SH-SY5Y (cell line): ENCODE results near the gene EVX2.
A peak's percentile ranks its signal among the peaks of the same experiment; 100 is the strongest.

ENCODE experiments used
- GATA2 ChIP-seq: IDR thresholded peaks from 2 replicates; pipeline ENCODE4 v1.6.1; 2011; ENCODE audit warnings: mild to moderate bottlenecking, low read depth, low read length
- GATA3 ChIP-seq: IDR thresholded peaks from 2 replicates; pipeline ENCODE4 v1.6.1; 2011; ENCODE audit warnings: low read depth, mild to moderate bottlenecking, low read length, moderate library complexity

EVX2 gene

DNA sequence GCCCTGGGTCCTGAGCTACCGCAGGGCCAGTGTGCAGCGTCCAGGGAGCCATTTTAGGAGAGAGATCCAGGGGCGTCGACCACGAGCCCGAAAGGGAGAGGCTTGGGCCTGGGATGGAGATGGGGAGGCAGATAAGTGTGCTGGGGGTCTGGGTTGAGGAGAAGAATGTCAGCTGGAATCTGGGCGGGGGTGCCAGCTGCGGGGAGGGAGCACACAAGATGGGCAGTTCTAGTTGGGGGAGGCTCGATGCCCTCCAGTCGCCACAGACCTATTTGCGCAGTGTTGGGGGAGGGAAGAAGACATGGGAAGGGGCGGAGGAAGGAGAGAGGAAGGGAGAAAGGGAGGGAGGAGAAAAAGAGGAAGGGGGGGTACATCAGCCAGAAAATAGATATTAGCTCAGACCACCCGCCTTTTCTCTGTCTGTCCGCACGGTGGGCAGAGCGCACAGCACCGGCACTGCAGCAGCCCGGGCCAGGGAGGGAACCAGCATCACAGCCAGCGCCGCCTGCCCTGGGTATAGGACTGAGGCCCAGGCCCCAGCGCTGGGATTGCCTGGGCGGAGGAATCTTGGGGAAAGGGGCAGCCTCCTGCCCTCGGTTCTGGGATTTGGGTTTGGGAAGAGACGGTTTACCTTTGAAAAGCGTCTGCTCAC, 21.4 kb upstream of the EVX2 start:
- peak; percentile 57; the same call in 1 of the 2 replicates for TF ChIP-seq GATA2
- no peak for TF ChIP-seq GATA3

DNA sequence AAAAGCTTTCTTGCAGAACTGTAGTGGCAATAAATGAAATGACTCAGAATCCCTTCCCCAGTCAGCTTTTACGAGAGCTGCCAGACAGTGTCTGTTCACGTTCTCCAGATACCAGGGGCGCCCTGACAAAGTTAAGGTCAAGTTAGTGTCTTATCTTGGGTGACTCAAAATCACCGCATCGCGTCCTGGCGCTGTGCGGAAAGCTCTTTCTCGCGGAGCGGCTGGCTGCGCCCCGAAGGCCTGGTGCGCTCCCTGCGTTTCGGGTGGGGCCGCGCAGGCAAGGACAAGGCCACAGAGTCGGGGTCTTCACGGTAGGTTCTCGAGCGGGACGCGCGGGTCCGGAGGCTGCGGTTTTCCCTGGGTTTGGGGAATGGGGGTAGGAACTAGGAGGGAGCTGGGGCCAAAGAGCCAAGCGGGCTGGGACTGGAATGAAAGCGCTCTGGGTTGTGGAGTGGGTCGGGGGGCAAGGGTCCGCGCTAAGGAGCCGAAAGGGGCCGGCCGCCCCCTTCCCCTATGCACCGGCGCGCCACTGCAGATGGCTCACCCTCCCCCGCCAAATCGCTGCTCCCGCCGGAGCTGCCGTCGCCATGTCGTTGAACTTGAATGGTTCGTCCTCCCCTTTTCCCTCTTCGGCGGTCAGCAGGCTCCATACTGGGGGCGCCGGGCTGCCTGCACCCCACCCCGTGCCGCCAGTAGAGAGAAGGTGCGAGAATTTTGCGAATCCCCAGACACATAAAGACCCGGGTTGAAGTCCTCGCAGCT, 20.7 kb upstream of the EVX2 start:
- no peak for TF ChIP-seq GATA2
- no peak for TF ChIP-seq GATA3

DNA sequence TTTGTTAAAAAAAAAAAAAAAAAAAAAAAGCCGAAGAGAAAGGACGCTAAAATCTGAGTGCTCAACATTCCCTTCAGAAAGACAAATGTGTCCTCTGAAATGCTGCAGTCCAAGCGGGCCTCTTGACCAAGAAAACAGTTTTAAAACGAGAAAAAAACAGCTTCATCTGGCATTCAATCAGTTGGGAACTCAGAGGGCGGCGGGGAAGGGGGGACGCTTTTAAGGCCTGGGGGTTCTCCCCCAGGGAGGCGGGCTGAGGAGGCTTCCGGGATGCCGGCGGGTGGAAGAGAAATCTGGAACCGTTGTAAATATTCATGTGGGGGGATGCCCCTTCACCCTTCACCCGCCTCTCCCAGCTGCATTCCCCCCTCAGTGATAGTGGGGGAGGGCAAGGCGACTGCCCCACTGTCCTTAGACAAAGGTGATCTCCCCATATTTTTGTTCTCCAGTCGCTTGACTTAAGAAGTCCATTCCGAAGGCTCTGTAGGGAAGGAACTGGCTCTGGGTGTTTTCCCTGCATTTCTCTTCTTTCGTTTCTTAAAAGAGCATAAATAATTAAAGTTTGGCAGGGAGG, 20.1 kb upstream of the EVX2 start:
- TF ChIP-seq GATA2, result no peak
- no peak for TF ChIP-seq GATA3

DNA sequence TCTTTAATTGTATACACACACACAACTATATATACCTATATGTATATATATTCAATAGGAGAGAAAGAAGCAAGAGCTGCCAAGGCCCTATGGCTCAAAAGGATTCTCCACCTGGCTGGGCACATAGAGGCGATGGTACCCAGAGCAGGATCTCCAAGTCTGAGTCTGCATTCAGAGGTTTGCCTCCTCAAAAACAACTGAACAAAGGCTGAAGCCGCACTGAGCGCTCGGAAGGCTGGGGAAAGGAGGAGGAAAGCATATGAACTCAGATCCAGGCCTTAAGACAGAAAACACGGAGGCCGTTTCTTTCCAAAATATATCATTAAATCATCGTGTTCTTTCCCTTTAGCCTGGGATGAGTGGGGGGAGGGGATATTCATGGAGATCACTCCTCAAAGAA, 19.4 kb upstream of the EVX2 start:
- no peak for TF ChIP-seq GATA3
- no peak for TF ChIP-seq GATA2

GRCh38 chr2:176102309-176102866, 18.6 kb upstream of the EVX2 start:
- TF ChIP-seq GATA3 (no peak), GATA2 (no peak)

DNA sequence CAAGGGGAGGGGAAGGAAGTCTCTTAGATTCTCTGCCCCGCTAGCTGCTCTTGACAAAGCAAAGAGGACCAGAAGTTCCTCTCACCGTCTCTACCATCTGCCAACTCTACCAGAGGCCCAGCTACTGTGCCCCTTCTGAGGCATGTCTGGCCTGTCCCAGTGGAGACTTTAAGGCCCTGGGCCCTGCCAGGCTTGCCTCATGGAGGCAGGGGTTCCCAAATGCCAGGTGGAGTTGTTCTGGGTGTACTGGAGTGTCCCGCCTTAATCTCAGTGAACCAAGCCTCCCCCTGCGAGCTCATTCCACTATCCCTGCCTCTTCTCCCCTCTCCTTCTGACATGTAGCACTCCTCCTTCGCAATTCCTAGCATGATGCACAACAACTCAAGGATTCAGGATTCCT, 18.1 kb upstream of the EVX2 start:
- TF ChIP-seq GATA2, result no peak
- TF ChIP-seq GATA3, result no peak

DNA sequence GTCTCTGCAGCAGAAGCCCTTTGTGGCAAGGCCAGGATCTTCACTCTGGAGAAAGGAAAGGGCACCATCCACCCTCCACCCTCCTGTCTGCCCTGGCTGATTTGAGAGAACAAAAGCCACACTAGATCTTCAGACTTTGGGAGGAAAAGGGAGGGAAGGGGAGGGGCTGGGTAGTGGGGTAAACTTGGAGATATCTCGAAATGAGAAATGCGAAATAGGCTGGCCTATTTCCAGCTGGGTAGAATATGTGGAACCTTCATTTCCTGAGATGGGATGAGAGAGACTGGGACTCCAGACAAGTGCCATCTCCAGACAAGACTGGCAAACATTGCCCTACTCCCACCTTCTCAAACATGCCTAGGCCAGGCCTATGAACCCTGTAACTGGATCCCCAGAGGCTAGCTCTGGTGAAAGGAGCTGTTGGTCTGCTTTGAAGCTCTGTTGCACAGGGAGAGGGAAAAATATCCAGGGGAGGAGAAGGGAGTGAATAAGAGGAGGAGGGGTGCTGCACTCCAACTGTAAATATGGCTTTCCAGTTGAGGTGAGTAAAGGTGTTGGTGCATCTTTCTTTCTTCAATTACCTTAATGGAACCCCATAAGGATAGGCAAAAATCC, 17.6 kb upstream of the EVX2 start:
- TF ChIP-seq GATA3, result no peak
- no peak for TF ChIP-seq GATA2

DNA sequence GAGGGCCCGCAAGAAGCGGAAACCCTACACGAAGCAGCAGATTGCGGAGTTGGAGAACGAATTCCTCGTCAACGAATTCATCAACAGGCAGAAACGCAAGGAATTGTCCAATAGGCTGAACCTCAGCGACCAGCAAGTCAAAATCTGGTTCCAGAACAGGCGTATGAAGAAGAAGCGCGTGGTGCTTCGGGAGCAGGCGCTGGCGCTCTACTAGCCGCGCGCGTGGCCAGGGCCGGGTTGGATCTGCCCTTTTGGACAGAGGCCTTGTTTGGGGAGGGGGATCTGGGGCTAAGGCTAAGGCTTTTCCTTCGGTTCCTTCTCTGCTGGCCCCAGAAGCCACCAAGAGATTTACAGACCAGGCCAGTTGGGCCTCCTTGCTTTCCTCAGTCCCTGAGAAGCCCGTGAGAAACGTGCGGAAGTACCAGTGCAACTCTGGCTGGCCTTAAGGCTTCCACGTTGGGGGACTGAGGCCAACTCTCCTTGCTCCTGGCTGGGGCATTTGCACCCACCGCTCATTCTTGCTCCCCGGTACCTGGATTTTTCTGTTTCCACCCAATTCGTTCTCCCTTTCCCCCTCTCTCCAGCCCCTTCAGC, 16.9 kb upstream of the EVX2 start:
- no peak for TF ChIP-seq GATA3
- no peak for TF ChIP-seq GATA2

- TF ChIP-seq GATA2 (no peak), GATA3 (no peak)
These were observed 16.2 kb upstream of the EVX2 start, which contains the start of gene HOXD12 for GRCh38 chr2:176099728-176100546. Gene HOXD12, plus strand, starts transcription at chr2:176099795. Its CDS starts 7 bp downstream, at chr2:176099802.

GRCh38 chr2:176099159-176099727, 15.5 kb upstream of the EVX2 start:
- TF ChIP-seq GATA2 (no peak), GATA3 (no peak)

DNA sequence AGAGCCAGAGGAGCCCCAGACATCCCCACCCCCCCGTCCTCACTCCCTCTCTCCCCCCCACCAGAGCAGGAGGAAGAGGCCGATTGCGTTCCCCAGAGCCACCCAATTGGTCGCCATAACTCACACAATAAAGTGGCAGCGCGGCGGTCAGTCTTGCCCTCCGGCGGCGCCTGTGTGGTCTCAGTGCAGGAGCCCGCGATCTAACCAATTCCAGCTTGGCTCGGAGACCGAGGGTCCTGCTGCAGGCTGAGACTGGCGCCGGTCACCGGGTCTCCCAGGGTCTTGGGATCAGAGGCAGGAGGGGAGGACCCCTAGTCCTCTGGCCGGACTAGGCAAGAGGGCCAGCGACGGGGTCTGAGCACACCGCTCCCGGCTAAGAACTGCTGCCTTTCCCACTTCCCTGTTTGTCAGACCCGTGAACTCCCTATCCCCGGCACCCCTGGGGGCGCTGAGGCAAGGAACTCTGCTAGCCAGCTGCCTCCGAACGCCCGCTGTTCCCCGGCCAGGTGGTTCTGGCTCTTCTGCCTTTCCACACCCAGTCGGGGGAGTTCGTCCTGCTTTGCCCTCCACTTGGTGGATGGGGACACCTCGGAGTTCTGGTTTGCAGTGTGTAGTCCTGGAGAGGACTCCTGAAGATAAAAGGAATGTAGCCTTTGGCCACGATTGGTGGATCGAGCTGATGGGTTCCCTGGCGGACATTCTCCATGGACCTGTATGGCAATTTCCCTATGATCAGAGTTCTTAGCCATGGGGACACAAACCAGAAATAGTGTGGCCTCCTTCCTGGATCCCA, 14.8 kb upstream of the EVX2 start:
- TF ChIP-seq GATA3 (no peak), GATA2 (no peak)

DNA sequence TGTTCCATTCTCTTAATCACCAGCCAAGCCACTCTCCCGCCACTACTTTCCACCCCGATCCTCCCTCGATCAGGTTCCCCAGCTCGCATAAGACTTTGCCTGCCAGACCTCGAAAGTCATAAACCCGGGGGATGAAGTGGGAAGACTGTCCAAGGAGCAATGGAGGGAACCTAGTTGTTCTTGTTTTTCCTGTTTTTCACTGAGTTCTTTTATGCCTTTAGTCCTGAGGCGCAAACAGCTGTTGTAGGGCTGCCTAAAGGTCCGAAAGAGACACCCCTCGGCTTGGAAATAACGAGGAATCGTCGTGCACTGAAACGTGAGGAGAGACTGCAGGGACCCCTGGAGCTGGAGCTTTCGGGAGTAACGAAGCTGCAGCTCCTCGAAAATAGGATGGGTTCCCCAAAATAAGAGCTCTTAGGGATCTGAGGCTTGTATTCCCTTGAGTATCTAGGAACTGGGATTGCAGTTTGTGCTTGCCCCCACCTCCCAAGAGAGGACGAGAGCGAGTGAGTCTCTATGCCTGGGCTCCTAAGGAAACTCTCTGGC, 14.1 kb upstream of the EVX2 start:
- TF ChIP-seq GATA3 (no peak), GATA2 (no peak)
